ENCODE data around the gene S100A12.

Gene S100A12

GRCh38 chr1:153397051-153397923 is 21.9 kb upstream of the S100A12 start:
- intact Hi-C loops (cut with DNase I), result no loop called here
- DNase-seq, result no peak

GRCh38 chr1:153396461-153396860 is 21.0 kb upstream of the S100A12 start:
- intact Hi-C loops (cut with DNase I), result no loop called here
- DNase-seq, result no peak

- DNase-seq, result no peak
- intact Hi-C loops (cut with DNase I), result no loop called here
Measured at GRCh38 chr1:153395776-153396175, 20.4 kb upstream of the S100A12 start.

GRCh38 chr1:153395136-153395685 is 19.8 kb upstream of the S100A12 start:
- DNase-seq, result peak in 5 of 10 donors; percentile 19 to 89 (median 76)

GRCh38 chr1:153394391-153394790 is 19.0 kb upstream of the S100A12 start:
- intact Hi-C loops (cut with DNase I), result no loop called here
- DNase-seq, result no peak

More at GRCh38 chr1:153395136-153395685, 19.8 kb upstream of the S100A12 start:
- intact Hi-C loops (cut with DNase I), result no loop called here

GRCh38 chr1:153393926-153394325 is 18.5 kb upstream of the S100A12 start:
- intact Hi-C loops (cut with DNase I), result no loop called here
- DNase-seq, result no peak

GRCh38 chr1:153392822-153393221 is 17.4 kb upstream of the S100A12 start:
- DNase-seq, result no peak
- intact Hi-C loops (cut with DNase I), result no loop called here

- intact Hi-C loops (cut with DNase I), result no loop called here
- DNase-seq, result no peak
Measured at GRCh38 chr1:153392258-153392657, 16.8 kb upstream of the S100A12 start.

- DNase-seq, result peak in 4 of 10 donors; percentile 22 to 89 (median 46)
- intact Hi-C loops (cut with DNase I), result no loop called here
Measured at GRCh38 chr1:153390938-153391710, 15.7 kb upstream of the S100A12 start, which contains the start of gene S100A8. S100A8 (minus strand) TSS chr1:153391073; CDS start chr1:153390535, 538 bp downstream.

- intact Hi-C loops (cut with DNase I), result no loop called here
- no peak for DNase-seq
Measured at GRCh38 chr1:153389973-153390879, 14.8 kb upstream of the S100A12 start.

- intact Hi-C loops (cut with DNase I), result no loop called here
- no peak for DNase-seq
Measured at GRCh38 chr1:153389401-153389800, 14.0 kb upstream of the S100A12 start.

GRCh38 chr1:153387785-153388184 is 12.4 kb upstream of the S100A12 start:
- DNase-seq, result no peak
- intact Hi-C loops (cut with DNase I), result no loop called here

GRCh38 chr1:153387001-153387400 is 11.6 kb upstream of the S100A12 start:
- DNase-seq, result no peak

GRCh38 chr1:153386500-153386901 is 11.1 kb upstream of the S100A12 start:
- intact Hi-C loops (cut with DNase I), result no loop called here
- peak in 3 of 10 donors; percentile 27 to 75 (median 35) for DNase-seq

More at GRCh38 chr1:153387001-153387400, 11.6 kb upstream of the S100A12 start:
- intact Hi-C loops (cut with DNase I), result no loop called here

GRCh38 chr1:153384958-153385580 is 9.6 kb upstream of the S100A12 start:
- intact Hi-C loops (cut with DNase I), result no loop called here
- DNase-seq, result no peak

- no peak for DNase-seq
Measured at GRCh38 chr1:153380711-153381110, 5.3 kb upstream of the S100A12 start.

GRCh38 chr1:153379591-153379990 is 4.2 kb upstream of the S100A12 start:
- intact Hi-C loops (cut with DNase I), result no loop called here
- DNase-seq, result no peak

More at GRCh38 chr1:153380711-153381110, 5.3 kb upstream of the S100A12 start:
- intact Hi-C loops (cut with DNase I), result no loop called here

- intact Hi-C loops (cut with DNase I), result no loop called here
- DNase-seq, result no peak
Measured at GRCh38 chr1:153374071-153374470, 1.4 kb downstream of the S100A12 start.

GRCh38 chr1:153372571-153372970 is 2.9 kb downstream of the S100A12 start:
- no peak for DNase-seq
- intact Hi-C loops (cut with DNase I), result no loop called here

Measured in posterior cingulate gyrus (tissue), 11 donors.